Fibroblast of skin of left biceps (primary cell): ENCODE results near the gene HECA.
"Not testable (repeated sequence)": the region's sequence is repeated elsewhere in the genome, so short reads cannot be mapped to it uniquely, and the experiment has no call there.

Source experiments
- DNase-seq, 2 experiments: peaks; one replicate each; pipeline ENCODE4 v3.0.0-alpha.2; 2013; ENCODE audit warnings: low read depth in 2 of 2

Gene HECA

DNA sequence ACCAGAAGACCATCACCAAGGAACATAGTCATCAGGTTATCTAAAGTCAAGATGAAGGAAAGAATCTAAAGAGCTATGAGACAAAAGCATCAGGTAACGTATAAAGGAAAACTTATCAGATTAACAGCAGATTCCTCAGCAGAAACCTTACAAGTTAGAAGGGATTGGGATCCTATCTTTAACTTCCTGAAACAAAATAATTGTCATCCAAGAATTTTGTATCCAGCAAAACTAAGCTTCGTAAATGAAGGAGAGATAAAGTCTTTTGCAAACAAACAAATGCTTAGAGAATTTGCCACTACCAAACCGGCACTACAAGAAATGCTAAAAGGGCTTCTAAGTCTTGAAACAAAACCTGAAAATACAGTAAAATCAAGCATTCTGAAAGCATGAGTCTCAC, 71.0 kb downstream of the HECA start:
- no peak for DNase-seq

DNA sequence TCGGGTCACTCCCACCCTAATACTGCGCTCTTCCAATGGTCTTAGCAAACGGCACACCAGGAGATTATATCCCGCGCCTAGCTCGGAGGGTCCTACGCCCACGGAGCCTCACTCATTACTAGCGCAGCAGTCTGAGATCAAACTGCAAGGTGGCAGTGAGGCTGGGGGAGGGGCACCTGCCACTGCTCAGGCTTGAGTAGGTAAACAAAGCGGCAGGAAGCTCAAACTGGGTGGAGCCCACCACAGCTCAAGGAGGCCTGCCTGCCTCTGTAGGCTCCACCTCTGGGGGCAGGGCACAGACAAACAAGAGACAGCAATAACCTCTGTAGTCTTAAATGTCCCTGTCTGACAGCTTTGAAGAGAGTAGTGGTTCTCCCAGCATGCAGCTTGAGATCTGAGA, 75.9 kb downstream of the HECA start:
- not testable (repeated sequence) for DNase-seq

DNA sequence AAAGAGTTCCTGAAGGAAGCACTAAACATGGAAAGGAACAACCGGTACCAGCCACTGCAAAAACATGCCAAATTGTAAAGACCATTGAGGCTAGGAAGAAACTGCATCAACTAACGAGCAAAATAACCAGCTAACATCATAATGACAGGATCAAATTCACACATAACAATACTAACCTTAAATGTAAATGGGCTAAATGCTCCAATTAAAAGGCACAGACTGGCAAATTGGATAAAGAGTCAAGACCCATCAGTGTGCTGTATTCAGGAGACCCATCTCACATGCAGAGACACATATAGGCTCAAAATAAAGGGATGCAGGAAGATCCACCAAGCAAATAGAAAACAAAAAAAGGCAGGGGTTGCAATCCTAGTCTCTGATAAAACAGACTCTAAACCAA, 77.6 kb downstream of the HECA start:
- DNase-seq: not testable (repeated sequence)

DNA sequence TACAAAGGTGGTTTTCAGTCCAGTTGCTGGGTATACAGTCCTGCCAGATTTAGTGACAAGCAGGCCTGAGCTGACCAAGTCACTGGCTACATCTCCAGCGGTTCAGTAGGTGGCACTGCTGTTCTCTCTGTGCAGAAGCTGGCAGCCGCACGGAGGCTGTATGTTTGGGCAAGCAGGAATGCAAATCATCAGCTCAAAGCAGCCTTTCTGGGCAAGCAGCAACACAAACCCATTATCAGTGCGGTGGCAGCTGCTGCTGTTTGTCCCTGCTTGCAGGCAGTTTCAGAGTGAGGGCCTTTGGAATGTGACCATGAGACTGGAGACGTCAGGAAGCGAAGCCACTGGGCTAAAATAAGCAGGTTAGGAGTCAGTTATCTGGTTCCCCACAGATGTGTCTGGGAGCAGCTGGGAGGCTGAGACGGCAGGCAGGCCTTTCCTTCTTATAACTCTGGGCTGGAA, 84.4 kb downstream of the HECA start:
- peak; percentile 65 to 68 for DNase-seq

DNA sequence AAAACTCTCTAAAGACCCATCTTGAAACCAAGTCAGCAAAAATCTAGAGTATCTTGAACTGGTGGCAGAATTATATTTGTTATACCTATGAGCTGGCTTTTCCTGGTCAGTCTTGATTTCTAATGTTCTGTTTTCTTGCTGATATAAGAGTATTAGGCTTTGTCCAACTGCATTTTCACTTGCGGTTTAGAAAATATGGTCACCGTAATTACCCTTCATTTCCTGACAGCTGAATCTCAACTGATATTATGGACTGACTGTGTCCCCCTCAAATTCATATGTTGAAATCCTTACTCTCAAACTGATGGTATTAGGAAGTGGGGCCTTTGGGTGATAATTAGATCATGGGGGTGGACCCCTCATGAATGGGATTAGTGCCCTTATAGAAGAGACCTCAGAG, 84.9 kb downstream of the HECA start:
- no peak for DNase-seq

DNA sequence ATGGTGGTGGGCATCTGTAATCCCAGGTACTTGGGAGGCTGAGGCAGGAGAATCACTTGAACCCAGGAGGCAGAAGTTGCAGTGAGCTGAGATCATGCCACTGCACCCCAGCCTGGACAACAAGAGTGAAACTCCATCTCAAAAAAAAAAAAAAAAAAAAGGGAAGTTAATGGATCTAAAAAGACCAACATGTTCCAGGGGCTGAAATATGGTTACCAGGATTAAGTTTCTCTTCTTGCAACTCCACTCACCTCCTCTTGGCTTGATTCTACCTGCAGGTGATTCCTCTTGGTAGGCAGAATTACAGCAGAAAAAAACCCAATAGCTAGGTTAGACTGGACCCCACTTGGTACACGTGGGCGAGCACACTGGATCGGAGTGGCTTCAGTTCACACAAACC, 93.5 kb downstream of the HECA start:
- DNase-seq: not testable (repeated sequence)
